Superior temporal gyrus (tissue), 1 donor: ENCODE measurements around the gene ATOH8.
A peak's percentile ranks its signal among the peaks of the same experiment; 100 is the strongest.

ENCODE experiments used
- DNase-seq: peaks from one replicate; pipeline ENCODE4 v3.0.0-alpha.2; 2016; ENCODE audit errors: extremely low spot score

Gene ATOH8

GRCh38 chr2:85770786-85771409, 17.1 kb downstream of the ATOH8 start:
- no peak for DNase-seq

- no peak for DNase-seq
Observed at GRCh38 chr2:85771486-85771885, 17.7 kb downstream of the ATOH8 start.

- DNase-seq, result peak; percentile 98
Observed at GRCh38 chr2:85772019-85772745, 18.4 kb downstream of the ATOH8 start.

- peak; percentile 35 for DNase-seq
Observed at GRCh38 chr2:85772841-85773491, 19.2 kb downstream of the ATOH8 start.

- no peak for DNase-seq
Observed at GRCh38 chr2:85773692-85774091, 19.9 kb downstream of the ATOH8 start.

- no peak for DNase-seq
Observed at GRCh38 chr2:85774126-85774978, 20.6 kb downstream of the ATOH8 start.

- DNase-seq, result no peak
Observed at GRCh38 chr2:85775406-85776381, 21.9 kb downstream of the ATOH8 start.

GRCh38 chr2:85776672-85777071, 22.9 kb downstream of the ATOH8 start:
- DNase-seq, result no peak

GRCh38 chr2:85777441-85777861, 23.7 kb downstream of the ATOH8 start:
- DNase-seq, result no peak

GRCh38 chr2:85778646-85779379, 25.0 kb downstream of the ATOH8 start:
- no peak for DNase-seq

- DNase-seq, result no peak
Observed at GRCh38 chr2:85779641-85780315, 26.0 kb downstream of the ATOH8 start.

- DNase-seq, result no peak
Observed at GRCh38 chr2:85780316-85781012, 26.7 kb downstream of the ATOH8 start.

GRCh38 chr2:85781013-85781332, 27.2 kb downstream of the ATOH8 start:
- DNase-seq, result no peak

GRCh38 chr2:85783796-85784195, 30.0 kb downstream of the ATOH8 start:
- no peak for DNase-seq

- no peak for DNase-seq
Observed at GRCh38 chr2:85784474-85784986, 30.7 kb downstream of the ATOH8 start.

GRCh38 chr2:85785027-85785822, 31.4 kb downstream of the ATOH8 start:
- no peak for DNase-seq

- DNase-seq, result no peak
Observed at GRCh38 chr2:85785871-85786270, 32.1 kb downstream of the ATOH8 start.

GRCh38 chr2:85786444-85786843, 32.7 kb downstream of the ATOH8 start:
- no peak for DNase-seq
